IPS DF 6.9 (cell line): ENCODE measurements around the gene PRKAR1B.

Source experiments
- DNase-seq: peaks from one replicate; pipeline ENCODE4 v3.0.0-alpha.2; 2013; ENCODE audit warnings: low read depth, low spot score
- H3K27ac ChIP-seq: one replicate; pipeline ENCODE4 v1.5.1; 2013; ENCODE audit warnings: low read length, control low read depth
- H3K27me3 ChIP-seq: 2 replicates; pipeline ENCODE4 v1.6.1; 2013; ENCODE audit warnings: mild to moderate bottlenecking, low read length; ENCODE audit not compliant: control insufficient read depth, insufficient read depth
- H3K36me3 ChIP-seq: 2 replicates; pipeline ENCODE4 v1.6.1; 2013; ENCODE audit warnings: low read length; ENCODE audit not compliant: control insufficient read depth, insufficient read depth
- H3K4me1 ChIP-seq: 2 replicates; pipeline ENCODE4 v1.6.1; 2013; ENCODE audit warnings: low read length; ENCODE audit not compliant: control insufficient read depth, insufficient read depth
- H3K4me3 ChIP-seq: 2 replicates; pipeline ENCODE4 v1.5.1; 2013; ENCODE audit warnings: mild to moderate bottlenecking, low read length
- H3K9me3 ChIP-seq: 2 replicates; pipeline ENCODE4 v1.6.1; 2013; ENCODE audit warnings: low read length, inconsistent platforms; ENCODE audit not compliant: control insufficient read depth, insufficient read depth
- WGBS: extraction: QIAGEN DNeasy Blood & Tissue Kit; methylation state at CpG from one replicate; pipeline ENCODE4 v1.1.7; 2013; ENCODE audit warnings: mixed read lengths, missing lambda C conversion rate; ENCODE audit not compliant: insufficient read length, insufficient coverage; 5-methylcytosine and 5-hydroxymethylcytosine counted together

The PRKAR1B gene

GRCh38 chr7:721619-722248 is 5.3 kb downstream of the PRKAR1B start:
- DNase-seq, result no peak
- WGBS, result no CpG with 5 or more reads among the region's 5 CpGs

GRCh38 chr7:716636-717035 is 10.4 kb downstream of the PRKAR1B start:
- Histone ChIP-seq H3K27ac (no peak overlapping the region), H3K9me3 (no peaks in the 10 kb centered on the region), H3K4me1 (peaks cover 3% of the 10 kb centered on the region; the same call in 1 of the 2 replicates), H3K4me3 (no peak overlapping the region), H3K27me3 (no peaks in the 10 kb centered on the region), H3K36me3 (no peaks in the 10 kb centered on the region)
- WGBS, result no CpG with 5 or more reads among the region's 11 CpGs
- no peak for DNase-seq

More at GRCh38 chr7:721619-722248, 5.3 kb downstream of the PRKAR1B start:
- no peaks in the 10 kb centered on the region for H3K4me1 ChIP-seq
- no peaks in the 10 kb centered on the region for H3K9me3 ChIP-seq
- H3K36me3 ChIP-seq, result peaks cover 6% of the 10 kb centered on the region
- H3K27me3 ChIP-seq, result no peaks in the 10 kb centered on the region
- H3K4me3 ChIP-seq, result no peak overlapping the region
- no peak overlapping the region for H3K27ac ChIP-seq

- Histone ChIP-seq H3K4me3 (no peak overlapping the region), H3K9me3 (no peaks in the 10 kb centered on the region), H3K36me3 (no peaks in the 10 kb centered on the region), H3K4me1 (peaks cover 3% of the 10 kb centered on the region; the same call in 1 of the 2 replicates), H3K27ac (no peak overlapping the region), H3K27me3 (no peaks in the 10 kb centered on the region)
- 100% methylated on average over 2 of the region's 10 CpGs for WGBS
- no peak for DNase-seq
Measured at GRCh38 chr7:716222-716621, 10.9 kb downstream of the PRKAR1B start.

- Histone ChIP-seq H3K36me3 (no peaks in the 10 kb centered on the region), H3K27ac (no peak overlapping the region), H3K27me3 (no peaks in the 10 kb centered on the region), H3K4me1 (peaks cover 3% of the 10 kb centered on the region; the same call in 1 of the 2 replicates), H3K4me3 (no peak overlapping the region), H3K9me3 (no peaks in the 10 kb centered on the region)
- no peak for DNase-seq
- WGBS, result no CpG with 5 or more reads among the region's 13 CpGs
Measured at GRCh38 chr7:714251-714671, 12.8 kb downstream of the PRKAR1B start.

GRCh38 chr7:713488-714230 is 13.4 kb downstream of the PRKAR1B start:
- Histone ChIP-seq H3K27me3 (no peaks in the 10 kb centered on the region), H3K36me3 (no peaks in the 10 kb centered on the region), H3K9me3 (no peaks in the 10 kb centered on the region), H3K27ac (no peak overlapping the region), H3K4me3 (no peak overlapping the region), H3K4me1 (peaks cover 3% of the 10 kb centered on the region; the same call in 1 of the 2 replicates)
- DNase-seq, result no peak
- WGBS, result no CpG with 5 or more reads among the region's 16 CpGs

GRCh38 chr7:713139-713457 is 14.0 kb downstream of the PRKAR1B start:
- no peak overlapping the region for H3K27ac ChIP-seq
- no peak for DNase-seq
- H3K4me3 ChIP-seq, result no peak overlapping the region
- H3K9me3 ChIP-seq, result no peaks in the 10 kb centered on the region
- no peaks in the 10 kb centered on the region for H3K36me3 ChIP-seq
- no peaks in the 10 kb centered on the region for H3K27me3 ChIP-seq
- WGBS, result no CpG with 5 or more reads among the region's 9 CpGs
- peaks cover 3% of the 10 kb centered on the region; the same call in 1 of the 2 replicates for H3K4me1 ChIP-seq

GRCh38 chr7:712381-713138 is 14.5 kb downstream of the PRKAR1B start:
- DNase-seq, result no peak
- no peaks in the 10 kb centered on the region for H3K36me3 ChIP-seq
- peak overlapping the region; percentile 6; the same call in 1 of the 2 replicates for H3K4me3 ChIP-seq
- no CpG with 5 or more reads among the region's 74 CpGs for WGBS
- no peak overlapping the region for H3K27ac ChIP-seq
- peaks cover 3% of the 10 kb centered on the region; the same call in 1 of the 2 replicates for H3K4me1 ChIP-seq
- H3K27me3 ChIP-seq, result no peaks in the 10 kb centered on the region
- no peaks in the 10 kb centered on the region for H3K9me3 ChIP-seq

GRCh38 chr7:711922-712380 is 15.1 kb downstream of the PRKAR1B start:
- Histone ChIP-seq H3K36me3 (no peaks in the 10 kb centered on the region), H3K27ac (no peak overlapping the region), H3K9me3 (no peaks in the 10 kb centered on the region), H3K4me3 (peak overlapping the region; percentile 6; the same call in 1 of the 2 replicates), H3K27me3 (no peaks in the 10 kb centered on the region), H3K4me1 (peaks cover 3% of the 10 kb centered on the region; the same call in 1 of the 2 replicates)
- no CpG with 5 or more reads among the region's 44 CpGs for whole genome bisulfite sequencing
- no peak for DNase-seq

GRCh38 chr7:711093-711921 is 15.8 kb downstream of the PRKAR1B start:
- Histone ChIP-seq H3K27me3 (no peaks in the 10 kb centered on the region), H3K27ac (no peak overlapping the region), H3K36me3 (no peaks in the 10 kb centered on the region), H3K9me3 (no peaks in the 10 kb centered on the region), H3K4me1 (peaks cover 3% of the 10 kb centered on the region; the same call in 1 of the 2 replicates), H3K4me3 (no peak overlapping the region)
- WGBS, result no CpG with 5 or more reads among the region's 45 CpGs
- DNase-seq, result no peak
